ENCODE data around the gene PRDX6.
"Not testable (repeated sequence)": the region's sequence is repeated elsewhere in the genome, so short reads cannot be mapped to it uniquely, and the experiment has no call there.

The PRDX6 gene

GRCh38 chr1:173505391-173505790 lies 28.3 kb downstream of the PRDX6 start:
- no peak overlapping the region for H3K4me3 ChIP-seq (replicated peaks in 1 of 2; ENCODE audit: low read depth in 2 of 2, low read length in 2 of 2)
- DNase-seq (ENCODE audit: low read depth in 2 of 2): no peak
- no peak for TF ChIP-seq CTCF (IDR thresholded peaks at IDR 0.05; ENCODE audit: low read depth, low read length)

GRCh38 chr1:173506437-173506836 lies 29.3 kb downstream of the PRDX6 start:
- no peak for DNase-seq (ENCODE audit: low read depth in 2 of 2)
- H3K4me3 ChIP-seq (replicated peaks in 1 of 2; ENCODE audit: low read depth in 2 of 2, low read length in 2 of 2): no peak overlapping the region
- TF ChIP-seq CTCF (IDR thresholded peaks at IDR 0.05; ENCODE audit: low read depth, low read length): no peak

- TF ChIP-seq CTCF (IDR thresholded peaks at IDR 0.05; ENCODE audit: low read depth, low read length): no peak
- no peak overlapping the region for H3K4me3 ChIP-seq (replicated peaks in 1 of 2; ENCODE audit: low read depth in 2 of 2, low read length in 2 of 2)
- DNase-seq (ENCODE audit: low read depth in 2 of 2): peak; percentile 32 to 52
These were observed 30.2 kb downstream of the PRDX6 start for GRCh38 chr1:173507205-173507846.

GRCh38 chr1:173507847-173508209 lies 30.7 kb downstream of the PRDX6 start:
- no peak for DNase-seq (ENCODE audit: low read depth in 2 of 2)

GRCh38 chr1:173508541-173508940 lies 31.4 kb downstream of the PRDX6 start:
- H3K4me3 ChIP-seq (replicated peaks in 1 of 2; ENCODE audit: low read depth in 2 of 2, low read length in 2 of 2): no peak overlapping the region
- no peak for DNase-seq (ENCODE audit: low read depth in 2 of 2)
- TF ChIP-seq CTCF (IDR thresholded peaks at IDR 0.05; ENCODE audit: low read depth, low read length): no peak

More at GRCh38 chr1:173507847-173508209, 30.7 kb downstream of the PRDX6 start:
- no peak for TF ChIP-seq CTCF (IDR thresholded peaks at IDR 0.05; ENCODE audit: low read depth, low read length)
- no peak overlapping the region for H3K4me3 ChIP-seq (replicated peaks in 1 of 2; ENCODE audit: low read depth in 2 of 2, low read length in 2 of 2)

- DNase-seq (ENCODE audit: low read depth in 2 of 2): no peak
These were observed 32.7 kb downstream of the PRDX6 start for GRCh38 chr1:173509797-173510196.

GRCh38 chr1:173514503-173514902 lies 37.4 kb downstream of the PRDX6 start:
- not testable (repeated sequence) for DNase-seq (ENCODE audit: low read depth in 2 of 2)

More at GRCh38 chr1:173509797-173510196, 32.7 kb downstream of the PRDX6 start:
- H3K4me3 ChIP-seq (replicated peaks in 1 of 2; ENCODE audit: low read depth in 2 of 2, low read length in 2 of 2): no peak overlapping the region
- no peak for TF ChIP-seq CTCF (IDR thresholded peaks at IDR 0.05; ENCODE audit: low read depth, low read length)

More at GRCh38 chr1:173514503-173514902, 37.4 kb downstream of the PRDX6 start:
- not testable (repeated sequence) for H3K4me3 ChIP-seq (replicated peaks in 1 of 2; ENCODE audit: low read depth in 2 of 2, low read length in 2 of 2)
